Activated T-helper 9 cell treated with anti-CD3 and anti-CD28 coated beads, Interleukin-2, amount 50 U/mL, for 16 hours (primary cell): ENCODE data around the gene RASSF5.
A peak's percentile ranks its signal among the peaks of the same experiment; 100 is the strongest.
"Not testable (repeated sequence)": the region's sequence is repeated elsewhere in the genome, so short reads cannot be mapped to it uniquely, and the experiment has no call there.

ENCODE experiments used
- DNase-seq: peaks from one replicate; pipeline ENCODE4 v3.0.0-alpha.2; 2020; ENCODE audit warnings: low read depth

The RASSF5 gene

DNA sequence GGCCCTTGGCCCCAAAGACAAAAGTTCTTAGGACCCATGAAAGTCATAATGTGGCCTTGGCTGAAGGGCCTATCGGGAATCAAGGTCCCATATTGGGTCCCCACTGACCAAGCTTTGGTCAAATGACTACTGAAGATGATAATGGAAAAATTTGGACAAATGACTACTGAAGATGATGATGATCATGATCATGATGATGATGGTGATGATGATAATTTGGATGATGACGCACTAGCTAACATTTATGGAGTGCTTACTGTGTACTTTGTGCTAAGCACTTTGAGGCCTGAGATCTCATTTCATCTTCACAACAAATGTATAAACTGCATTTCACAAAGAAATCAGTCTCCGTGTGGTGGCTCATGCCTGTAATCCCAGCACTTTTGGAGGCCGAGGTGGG lies 65.5 kb downstream of the RASSF5 start:
- DNase-seq, result no peak

DNA sequence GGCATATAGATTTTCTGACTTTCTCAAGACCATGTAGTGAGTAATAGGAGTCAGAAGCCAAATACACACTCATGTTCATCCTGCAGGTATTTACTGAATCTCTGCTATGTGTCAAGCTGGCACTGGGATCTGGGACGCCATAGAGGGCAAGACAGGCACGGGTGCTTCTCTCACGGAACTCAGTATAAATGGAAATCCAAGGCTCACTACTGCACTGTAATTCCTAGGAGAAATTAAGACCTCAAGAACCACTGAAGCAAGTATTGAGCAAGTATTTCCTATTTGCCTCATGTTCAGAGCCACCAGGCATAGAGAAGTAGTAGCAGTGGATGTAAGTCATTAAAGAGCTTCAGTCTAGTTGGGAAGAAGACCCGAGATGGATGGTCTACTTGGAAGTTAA lies 66.0 kb downstream of the RASSF5 start:
- DNase-seq, result no peak

DNA sequence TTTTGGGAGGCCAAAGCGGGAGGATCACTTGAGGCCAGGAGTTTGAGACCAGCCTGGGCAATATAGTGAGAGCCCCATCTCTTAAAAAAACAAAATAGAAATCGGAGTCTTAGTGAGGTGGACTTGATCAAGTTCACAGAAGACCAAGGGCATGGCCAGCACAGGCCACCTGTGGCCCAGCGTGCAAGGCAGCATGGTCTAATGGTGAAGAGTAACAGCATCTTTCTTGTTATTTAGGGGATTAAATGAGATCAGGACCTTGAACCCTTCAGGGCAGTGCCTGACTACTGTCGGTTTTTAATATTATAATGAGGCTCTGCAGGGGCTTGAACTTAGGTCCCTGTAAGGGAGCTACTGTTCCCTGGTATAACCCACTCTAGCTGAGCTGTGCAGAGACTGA lies 66.4 kb downstream of the RASSF5 start:
- DNase-seq, result no peak

DNA sequence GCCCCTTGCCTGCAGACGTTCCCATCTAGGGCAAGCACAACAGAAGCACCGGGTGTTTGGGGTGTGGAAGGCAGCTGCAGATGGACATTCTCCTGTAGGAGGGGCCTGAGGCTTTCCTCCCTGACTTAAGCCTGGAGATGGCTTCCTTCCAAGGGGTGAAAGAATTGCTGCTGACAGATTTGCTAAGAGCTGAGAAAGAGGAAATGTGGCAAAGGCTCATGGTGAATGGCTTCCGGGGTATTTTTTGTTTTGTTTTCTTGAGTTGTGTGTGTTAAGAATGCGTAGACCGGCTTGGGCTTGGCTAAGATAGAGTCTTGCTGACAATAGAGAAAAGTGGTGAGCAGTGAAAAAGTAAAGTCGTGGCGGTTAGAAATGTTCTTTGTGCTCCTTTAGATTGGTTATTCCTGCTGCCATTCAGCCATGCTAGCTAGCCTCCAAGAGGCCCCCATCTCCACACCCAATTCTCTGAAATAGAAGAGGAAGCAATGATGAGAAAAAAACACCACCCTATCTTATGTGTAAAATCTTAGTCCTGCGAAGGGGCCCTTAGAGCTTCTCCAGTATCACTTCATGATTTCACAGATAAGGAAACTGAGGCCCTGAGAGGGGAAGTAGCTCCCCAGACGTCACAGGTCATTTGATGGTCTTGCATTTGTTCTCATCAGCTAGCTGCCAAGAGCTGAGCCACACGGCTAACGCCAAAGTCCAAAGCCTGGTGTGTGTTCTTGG lies 68.0 kb downstream of the RASSF5 start:
- no peak for DNase-seq

DNA sequence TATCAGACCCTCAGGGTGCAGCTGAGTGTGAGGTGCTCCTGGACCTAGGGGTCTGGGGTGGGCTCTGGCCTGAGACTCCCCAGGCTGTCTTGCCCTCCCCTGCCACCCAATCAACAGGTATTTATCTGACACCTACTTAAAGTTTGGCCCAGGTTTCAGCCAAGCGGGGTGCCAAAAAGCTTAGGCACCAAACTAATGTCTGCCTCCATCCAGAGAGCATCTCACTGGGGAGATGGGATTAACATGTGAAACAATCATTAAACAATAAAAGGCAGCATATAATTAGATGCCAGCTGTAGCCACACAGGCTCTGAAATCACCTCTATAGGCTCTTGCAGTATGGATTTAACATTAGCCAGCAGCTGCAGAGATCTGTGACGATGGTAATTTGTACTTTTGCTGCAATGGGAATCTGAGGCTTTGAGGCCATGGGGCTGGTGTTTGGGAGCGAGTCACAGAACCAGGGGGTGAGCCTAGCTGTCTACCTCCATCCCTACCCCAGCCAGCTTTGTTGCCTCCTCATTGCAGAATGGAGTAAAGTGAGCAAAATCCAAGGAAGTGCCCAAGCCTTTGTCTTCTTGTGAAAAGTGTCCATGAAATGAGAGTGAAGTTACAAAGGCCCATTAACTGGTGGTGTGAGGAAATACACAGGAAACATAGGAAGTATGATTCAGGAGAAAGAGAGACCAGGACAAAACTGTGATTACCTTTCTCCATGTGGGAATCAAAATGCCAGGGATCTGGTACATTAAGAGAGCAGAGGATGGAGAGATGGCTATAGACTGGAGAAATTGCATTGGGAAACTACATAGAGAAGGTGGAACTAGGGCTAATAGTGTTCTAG lies 68.8 kb downstream of the RASSF5 start:
- DNase-seq, result no peak

DNA sequence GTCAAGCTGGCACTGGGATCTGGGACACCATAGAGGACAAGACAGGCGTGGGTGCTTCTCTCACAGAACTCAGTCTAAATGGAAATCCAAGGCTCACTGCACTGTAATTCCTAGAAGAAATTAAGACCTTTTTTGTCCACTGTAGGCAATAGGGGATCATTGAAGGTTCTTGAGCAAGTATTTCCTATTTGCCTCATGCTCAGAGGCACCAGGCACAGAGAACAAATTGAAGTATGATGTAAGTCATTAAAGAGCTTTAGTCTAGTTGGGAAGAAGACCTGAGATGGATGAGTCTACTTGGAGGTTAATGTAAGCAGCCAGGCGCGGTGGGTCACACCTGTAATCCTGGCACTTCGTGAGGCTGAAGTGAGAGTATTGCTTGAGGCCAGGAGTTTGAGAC lies 70.3 kb downstream of the RASSF5 start:
- DNase-seq, result no peak

DNA sequence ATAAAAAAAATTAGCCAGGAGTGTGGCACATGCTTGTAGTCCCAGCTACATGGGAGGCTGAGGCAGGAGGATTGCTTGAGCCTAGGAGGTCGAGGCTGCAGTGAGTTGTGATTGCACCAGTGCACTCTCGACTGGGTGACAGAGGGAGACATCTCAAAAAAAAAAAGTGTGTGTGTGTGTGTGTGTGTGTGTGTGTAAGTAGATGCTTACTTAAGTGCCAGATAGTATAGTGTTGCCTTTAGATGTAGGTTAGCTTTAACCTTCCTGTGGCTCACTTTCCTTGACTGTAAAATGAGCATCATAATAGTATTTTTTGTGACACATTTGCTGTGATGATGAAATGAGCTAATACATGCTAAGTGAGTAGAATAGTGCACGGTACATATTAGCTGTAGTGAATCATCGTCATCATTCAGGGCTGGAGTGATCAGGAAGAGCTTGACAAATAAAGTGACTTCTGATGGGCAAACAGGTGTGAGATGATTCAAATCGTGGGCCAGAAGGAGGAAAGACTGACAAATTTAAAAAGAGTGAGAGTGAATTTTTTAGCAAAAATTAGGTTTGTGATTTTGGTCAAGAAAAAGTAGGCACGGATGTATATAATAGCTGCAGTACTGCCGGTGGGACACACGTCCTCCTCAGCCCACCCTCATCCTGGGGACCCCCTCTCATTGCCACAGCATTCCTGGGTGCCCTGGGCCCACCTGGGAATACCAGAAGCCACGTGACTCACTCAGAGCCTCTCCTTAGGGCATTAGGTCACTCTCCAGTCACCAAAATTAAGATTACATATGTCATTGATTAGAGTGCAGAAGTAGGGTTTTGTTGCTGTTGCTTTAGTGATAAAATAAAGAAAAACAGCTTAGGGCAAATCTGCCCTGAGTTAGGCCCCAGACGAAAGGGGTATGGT lies 71.0 kb downstream of the RASSF5 start:
- no peak for DNase-seq

DNA sequence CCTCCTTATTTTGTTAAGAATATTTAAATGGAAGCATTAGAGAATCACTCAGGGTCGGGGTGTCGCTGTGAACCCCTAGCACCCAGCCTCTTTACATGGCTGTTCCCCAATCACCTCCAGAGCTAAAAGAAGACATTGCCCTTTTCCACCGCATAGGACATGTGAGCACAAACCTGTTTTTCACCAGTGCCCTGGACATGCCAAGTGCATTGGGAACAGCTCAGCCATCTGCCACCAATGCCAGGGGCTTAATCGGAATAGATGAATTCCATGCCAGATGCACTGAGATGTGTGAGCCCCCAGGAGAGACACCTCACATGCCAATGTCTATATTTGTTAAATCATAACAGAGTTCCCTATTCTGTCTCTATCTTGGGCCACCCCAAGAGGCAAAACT lies 71.6 kb downstream of the RASSF5 start:
- DNase-seq, result no peak

DNA sequence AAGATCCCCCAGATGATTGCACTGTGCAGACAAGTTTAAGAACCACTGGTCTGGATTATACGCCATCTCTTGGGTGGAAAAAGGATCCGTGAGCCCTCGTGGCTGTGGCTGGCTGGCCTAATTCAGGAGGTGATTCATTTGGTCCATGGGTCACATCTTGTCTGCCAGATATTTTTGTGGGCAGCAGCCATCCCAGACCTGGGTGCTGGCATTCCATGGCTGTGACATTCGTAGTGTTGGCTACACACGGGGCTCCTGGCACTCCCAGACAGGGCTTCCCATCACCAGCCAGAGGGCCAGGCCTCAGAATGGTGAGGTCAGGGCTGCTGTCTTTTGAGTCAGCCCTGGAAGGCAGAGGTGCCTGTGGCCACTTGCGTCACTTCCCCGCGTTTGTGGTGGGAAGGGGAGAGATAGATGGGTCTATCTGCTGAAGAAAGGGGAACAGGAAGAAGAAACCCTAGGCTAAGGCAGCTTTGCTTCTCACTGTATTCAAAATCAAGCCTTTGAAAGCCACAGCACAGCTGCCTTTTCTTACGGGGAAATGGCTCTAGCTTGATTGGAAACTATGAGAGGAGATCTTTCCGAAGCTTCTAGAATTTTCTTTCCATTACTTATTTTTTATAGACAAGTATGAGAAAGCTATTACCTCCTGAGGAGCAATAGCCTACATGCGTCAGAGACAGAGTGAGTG lies 72.6 kb downstream of the RASSF5 start:
- peak; percentile 81 for DNase-seq

DNA sequence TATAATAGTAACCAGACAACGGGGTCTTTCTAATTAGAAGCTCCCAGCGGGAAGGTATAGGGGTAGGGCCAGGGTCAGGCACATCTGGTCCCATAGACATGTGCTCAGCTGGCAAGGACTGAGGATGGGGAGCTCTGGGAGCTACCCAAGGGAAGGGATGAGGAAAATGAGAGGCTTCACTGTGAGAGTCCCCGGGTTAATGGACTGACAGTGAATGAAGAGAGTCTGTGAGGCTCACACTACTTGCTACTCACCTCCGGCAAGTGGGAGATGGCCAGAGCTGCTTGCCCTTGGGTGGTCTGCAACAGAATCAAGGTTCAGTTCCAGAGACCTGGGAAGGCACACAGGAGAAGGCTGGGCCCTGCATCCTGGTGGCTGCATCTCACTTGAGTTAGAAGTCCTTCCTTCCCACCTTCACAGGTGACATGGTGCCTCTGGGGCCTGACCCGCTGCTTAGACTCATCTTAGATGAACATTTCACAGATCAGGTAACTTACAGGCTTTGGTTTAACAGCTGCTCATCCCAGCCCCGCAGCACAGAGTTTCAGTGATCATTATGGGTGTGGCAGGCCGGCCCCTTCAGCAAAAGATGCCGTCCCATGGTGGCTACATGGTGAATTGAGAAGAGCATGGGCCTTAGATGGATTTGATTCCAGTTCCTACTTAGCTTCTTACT lies 73.2 kb downstream of the RASSF5 start:
- no peak for DNase-seq

DNA sequence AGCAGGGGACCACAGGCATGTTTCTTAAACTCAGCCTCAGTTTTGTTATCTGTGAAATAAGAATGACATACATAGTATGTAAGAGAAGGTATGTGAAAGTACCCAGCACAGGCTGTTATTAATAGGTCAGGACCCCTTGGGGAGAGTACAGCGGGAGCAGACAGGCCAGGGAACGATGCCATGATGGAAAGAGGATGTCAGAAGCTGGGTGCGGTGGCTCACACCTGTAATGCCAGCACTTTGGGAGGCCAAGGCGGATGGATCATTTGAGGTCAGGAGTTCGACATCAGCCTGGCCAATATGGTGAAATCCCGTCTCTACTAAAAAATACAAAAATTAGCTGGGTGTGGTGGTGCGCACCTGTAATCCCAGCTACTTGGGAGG lies 73.8 kb downstream of the RASSF5 start:
- DNase-seq, result not testable (repeated sequence)

DNA sequence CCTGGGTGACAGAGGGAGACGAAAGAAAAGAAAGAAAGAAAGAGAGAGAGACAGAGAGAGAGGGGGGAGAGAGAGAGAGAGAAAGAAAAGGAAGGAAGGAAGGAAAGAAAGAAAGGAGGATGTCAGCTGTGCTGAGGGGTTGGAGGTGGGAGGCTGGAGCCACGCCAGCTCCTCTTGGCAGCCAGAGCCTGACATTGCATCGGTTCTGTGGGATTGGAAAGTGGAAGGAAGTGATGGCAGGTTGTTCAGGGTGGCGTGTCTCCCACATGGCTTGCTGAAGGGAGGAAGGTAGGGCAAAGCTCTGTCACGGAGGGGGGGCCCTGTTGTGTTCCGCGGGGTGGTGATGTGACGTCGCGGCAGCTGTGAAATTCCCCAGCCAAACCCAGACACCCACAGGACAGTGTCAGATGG lies 74.2 kb downstream of the RASSF5 start:
- DNase-seq, result peak; percentile 65

DNA sequence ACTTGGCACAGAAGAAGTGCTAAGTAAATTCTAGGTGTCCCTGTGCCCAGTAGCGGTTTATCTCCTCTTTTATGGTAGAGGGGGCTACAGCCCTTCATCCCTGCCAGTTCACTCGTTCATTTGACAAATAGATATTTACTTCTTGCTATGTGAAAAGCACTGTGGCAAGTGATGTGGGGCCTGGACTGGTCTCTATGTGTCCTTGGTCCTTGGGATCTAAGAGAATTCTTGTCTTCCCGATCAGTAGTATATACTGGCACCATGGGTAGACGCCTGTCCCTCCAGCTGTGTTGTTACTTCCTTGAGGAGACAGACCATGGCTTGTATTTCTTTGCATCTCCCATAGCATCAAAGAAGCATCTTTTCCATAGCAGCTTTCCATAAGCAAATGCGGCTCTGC lies 75.2 kb downstream of the RASSF5 start:
- no peak for DNase-seq

DNA sequence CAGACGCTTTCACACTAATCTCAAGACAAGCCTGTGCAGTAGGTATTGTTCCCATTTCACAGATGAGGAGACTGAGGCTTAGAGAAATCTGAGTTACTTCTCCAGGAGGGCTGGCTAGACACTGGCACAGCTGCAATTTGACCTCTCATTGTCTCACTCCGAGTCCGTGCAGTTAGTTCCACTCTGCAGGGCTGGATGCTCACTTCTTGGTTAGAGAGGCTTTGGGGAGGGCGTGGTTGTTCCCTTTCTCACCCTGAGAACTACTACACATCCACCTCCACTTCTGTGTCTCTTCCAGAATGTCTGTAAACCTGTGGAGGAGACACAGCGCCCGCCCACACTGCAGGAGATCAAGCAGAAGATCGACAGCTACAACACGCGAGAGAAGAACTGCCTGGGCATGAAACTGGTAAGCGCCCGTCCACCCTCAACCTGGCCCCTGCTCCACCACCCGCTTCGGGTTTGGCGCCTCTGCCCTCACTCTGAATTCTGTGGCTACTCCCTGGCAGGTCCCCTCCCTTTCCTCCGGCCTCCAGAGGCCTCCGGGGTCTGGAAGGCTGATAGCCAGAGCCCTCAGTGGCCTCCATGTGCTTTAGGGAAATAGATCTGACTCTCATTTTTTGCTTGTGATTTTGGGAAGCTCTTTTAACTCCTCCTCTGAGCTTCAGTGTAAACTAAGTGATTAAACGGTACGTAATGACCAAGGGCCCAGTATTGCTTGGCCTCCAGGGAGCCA lies 75.8 kb downstream of the RASSF5 start:
- no peak for DNase-seq

DNA sequence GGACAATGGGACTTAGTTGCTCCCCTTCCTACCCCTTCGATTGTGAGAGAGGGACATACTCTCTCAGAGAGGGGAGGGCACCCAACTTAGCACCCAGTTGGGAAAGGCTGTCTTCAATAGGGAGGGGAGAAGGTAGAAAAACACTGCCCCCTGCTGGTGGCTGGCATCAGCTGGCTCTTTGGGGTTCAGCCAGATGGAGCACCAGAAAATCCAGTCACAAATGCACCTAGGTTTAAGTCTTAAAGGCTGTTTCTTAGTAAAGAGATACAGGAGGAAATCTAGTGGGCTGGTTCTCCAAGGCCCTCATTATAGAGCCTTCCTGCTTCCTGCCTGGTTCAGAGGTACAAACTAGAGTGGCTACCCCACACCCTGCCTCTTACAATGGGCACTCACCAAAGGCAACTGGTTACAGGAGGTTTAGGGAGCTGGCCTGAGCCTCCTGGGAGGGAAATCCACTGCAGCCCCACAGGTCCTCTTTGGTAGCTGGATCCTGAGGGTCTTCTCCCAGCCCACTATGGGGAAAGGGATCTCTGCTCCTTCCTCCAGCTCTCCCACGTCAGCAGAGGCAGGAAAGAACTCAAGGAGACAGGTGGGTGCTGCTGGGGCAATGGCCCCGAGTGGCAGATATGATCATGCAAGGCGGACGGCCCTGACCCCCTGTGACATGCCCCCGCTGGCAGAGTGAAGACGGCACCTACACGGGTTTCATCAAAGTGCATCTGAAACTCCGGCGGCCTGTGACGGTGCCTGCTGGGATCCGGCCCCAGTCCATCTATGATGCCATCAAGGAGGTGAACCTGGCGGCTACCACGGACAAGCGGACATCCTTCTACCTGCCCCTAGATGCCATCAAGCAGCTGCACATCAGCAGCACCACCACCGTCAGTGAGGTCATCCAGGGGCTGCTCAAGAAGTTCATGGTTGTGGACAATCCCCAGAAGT lies 76.6 kb downstream of the RASSF5 start:
- DNase-seq, result peak; percentile 82

DNA sequence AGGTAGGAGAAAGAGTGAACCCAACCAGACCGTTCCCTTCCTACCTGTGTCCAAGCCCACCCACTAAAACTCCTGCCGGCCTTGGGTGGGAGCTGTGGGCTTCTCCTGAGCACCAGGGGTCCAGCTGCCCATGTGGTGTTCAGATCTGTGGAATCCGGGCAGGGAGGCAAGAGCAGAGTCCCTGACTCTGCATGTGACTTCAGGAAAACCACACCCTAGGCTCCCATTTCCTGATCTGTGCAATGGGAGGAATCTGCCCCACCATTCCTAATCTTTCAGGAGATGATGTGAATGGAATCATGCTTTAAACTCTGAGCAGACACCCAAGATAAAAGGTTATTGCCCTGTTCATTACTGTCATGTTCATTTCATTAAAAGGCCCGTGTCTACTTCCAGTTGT lies 77.4 kb downstream of the RASSF5 start:
- no peak for DNase-seq

DNA sequence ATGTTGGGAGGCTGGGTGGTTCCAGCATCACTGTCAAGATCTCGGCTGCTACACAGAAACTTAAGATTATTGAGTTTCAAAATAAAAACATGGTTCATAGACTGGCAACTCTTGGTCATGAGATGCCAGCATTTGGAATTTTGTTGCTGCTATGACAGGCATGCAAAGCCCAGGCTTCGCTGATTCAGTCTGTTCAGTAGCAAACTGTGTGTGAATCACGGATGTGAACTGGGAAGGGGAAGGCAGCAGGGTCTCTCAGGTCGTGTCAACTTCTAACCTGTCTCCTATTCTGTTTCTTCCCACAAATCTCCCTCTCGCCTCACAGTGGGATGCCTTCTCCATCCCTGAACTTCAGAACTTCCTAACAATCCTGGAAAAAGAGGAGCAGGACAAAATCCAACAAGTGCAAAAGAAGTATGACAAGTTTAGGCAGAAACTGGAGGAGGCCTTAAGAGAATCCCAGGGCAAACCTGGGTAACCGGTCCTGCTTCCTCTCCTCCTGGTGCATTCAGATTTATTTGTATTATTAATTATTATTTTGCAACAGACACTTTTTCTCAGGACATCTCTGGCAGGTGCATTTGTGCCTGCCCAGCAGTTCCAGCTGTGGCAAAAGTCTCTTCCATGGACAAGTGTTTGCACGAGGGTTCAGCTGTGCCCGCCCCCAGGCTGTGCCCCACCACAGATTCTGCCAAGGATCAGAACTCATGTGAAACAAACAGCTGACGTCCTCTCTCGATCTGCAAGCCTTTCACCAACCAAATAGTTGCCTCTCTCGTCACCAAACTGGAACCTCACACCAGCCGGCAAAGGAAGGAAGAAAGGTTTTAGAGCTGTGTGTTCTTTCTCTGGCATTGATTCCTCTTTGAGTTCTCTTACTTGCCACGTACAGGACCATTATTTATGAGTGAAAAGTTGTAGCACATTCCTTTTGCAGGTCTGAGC lies 79.4 kb downstream of the RASSF5 start:
- no peak for DNase-seq

DNA sequence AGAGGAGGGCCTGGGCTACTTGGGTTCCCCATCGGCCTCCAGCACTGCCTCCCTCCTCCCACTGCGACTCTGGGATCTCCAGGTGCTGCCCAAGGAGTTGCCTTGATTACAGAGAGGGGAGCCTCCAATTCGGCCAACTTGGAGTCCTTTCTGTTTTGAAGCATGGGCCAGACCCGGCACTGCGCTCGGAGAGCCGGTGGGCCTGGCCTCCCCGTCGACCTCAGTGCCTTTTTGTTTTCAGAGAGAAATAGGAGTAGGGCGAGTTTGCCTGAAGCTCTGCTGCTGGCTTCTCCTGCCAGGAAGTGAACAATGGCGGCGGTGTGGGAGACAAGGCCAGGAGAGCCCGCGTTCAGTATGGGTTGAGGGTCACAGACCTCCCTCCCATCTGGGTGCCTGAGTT lies 80.6 kb downstream of the RASSF5 start:
- DNase-seq, result no peak
